GM11168 (cell line): ENCODE data around the gene MECR.

ENCODE experiments used
- in situ Hi-C: fragments of 300-500 bp; cut with MboI; formaldehyde crosslinking; loops from one replicate; pipeline ENCODE4 v1.12.0; 2022; ENCODE audit warnings: low sequenced_read_pairs; ENCODE audit not compliant: unreplicated experiment

The MECR gene

DNA sequence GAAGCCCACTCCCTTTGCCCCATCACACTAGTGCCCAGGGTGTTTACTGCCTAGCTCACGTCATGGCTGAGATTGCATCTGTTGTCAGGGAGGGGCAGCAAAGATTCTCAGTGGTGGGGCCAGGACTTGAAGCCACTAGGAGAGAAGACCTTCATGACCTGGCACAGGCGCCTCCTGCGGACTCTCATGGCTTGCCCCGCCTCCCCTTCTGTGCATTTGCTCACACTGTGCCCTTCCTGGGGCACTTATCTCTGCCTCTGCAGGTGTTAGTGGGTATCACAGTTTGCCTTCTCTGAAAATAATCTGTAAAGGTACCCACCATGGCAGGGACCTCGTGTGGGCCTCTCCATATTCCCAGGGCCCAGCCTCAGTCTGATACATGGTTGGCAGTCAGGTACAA is 25.7 kb upstream of the MECR start:
- in situ Hi-C loops: no loop called here

DNA sequence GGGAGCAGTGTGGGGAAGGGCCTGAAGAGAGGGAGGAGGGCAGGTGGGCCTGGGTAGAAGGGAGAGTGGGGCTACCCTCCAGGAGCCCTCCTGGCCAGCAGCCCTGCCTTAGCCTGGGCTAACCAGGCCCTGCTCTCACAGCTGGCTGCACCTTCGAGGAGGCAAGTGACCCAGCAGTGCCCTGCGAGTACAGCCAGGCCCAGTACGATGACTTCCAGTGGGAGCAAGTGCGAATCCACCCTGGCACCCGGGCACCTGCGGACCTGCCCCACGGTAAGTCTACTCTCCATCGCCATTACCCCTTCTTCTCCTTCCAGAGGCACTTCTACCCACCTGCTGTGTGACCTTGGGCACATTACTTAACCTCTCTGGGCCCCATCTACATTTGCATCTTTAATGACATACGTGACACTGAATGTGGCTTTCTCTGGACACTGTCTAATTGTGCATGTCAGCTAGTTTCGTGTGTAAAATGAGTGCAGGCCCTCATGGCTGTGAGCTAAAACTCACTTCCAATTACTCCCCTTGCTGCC is 24.5 kb upstream of the MECR start:
- in situ Hi-C loops: no loop called here

DNA sequence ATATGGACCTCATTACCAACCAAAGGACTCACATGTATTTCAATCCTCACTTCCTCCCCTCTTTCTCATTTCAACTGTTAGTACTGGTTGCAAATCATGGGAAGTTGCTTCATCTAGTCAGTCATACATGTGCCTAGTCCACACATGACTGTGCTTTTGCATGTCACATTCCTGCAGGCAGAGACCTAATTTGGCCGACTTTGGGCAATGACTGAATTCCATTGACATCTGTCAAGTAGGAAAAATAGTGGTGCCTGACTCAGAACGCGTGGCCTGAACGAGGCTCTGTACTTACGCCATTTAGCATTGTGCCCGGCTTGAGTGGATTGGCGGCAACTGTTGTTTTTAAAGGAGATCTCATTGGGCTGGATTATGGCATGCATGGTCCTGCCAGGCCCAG is 23.6 kb upstream of the MECR start:
- in situ Hi-C loops: no loop called here

DNA sequence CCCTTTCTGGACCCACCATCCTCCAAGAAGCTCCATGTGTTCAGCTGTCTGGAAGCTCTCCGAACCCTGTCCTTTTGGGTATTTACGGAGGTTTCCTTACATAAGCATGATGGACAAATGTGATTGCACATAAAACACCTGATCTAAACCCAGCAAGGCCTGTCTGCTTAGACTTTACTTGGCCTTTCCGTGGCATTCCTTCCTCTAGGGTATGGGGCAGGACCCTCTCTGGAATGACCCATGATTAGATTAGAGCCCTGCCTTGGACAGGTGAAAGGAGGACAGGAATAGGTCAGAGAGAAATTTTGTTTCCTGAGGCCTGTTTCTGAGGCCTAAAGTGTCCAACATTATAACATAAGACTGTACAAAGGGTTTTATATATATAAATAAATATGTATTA is 22.4 kb upstream of the MECR start:
- in situ Hi-C loops: no loop called here

DNA sequence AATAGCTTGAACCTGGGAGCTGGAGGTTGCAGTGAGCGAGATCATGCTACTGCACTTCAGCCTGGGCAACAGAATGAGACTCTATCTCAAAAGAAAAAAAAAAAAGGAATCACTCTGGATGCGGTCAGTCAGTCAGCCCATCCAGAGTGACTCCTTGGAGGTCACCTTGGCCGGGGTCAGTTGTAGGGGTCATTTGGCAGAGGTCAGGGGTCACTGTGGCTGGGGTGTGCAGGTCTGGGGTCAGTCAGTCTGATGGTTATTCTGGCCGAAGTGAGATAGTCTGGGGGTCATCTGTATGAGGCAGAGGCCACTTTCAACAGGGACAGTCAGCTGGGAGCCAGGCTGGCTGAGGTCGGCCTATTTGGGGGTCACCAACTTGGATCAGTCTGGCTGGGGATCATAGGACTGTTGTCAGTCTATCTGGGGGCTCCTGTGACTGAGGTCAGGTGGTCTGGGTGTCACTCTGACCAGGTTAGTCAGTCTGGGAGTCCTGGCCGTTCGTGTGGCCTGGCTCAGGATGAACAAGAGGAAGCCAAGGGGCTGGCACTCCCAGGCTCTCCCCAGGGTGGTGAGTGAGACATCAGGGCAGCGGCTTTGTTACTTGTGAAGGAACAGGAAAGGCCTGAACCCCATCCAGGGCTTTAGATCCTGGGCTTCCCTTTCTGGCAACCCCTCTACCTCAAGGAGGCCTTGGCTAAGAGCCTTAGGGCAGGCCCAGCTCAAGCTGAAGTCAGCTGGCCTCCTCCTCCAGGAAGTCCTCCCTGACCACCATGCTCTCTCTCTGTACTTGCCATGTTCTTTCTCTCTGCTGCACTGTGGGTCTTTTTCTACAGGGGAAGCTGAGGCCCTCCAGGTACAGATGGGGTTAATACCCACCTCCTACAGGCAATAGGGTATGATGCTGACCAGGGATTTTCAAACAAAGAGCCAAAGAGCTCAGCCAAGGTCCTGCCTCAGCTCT is 20.7 kb upstream of the MECR start:
- in situ Hi-C loops: no loop called here

DNA sequence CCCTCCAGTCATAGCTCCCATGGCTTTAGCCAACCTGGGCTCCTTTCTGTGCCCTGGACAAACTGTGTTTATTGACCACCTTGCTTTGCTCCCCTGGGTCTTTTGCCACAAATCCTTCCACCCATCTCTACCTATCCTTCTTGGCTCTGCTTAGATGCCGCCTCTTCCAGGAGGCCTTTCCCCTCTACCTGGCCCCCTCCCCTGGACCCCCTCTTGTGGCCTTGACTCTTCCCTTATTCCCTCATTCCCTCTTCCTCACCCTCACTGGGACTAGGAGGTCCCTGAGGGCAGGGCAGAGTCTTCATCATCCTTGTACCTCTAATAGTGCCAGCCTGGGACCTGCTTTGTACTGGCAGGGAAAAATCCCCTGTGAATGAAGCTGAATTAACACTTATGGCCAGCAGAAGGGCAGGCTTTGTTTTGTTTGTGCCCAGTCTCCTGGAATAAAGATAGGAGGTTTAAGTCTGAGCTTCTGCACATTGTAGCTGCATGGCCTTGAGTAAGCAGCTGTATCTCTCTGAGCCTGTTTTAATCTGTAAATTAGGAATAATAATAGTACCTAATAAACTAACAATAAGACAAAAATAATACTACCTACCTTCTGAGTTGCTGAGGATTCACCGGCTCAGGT is 19.3 kb upstream of the MECR start:
- in situ Hi-C loops: no loop called here

DNA sequence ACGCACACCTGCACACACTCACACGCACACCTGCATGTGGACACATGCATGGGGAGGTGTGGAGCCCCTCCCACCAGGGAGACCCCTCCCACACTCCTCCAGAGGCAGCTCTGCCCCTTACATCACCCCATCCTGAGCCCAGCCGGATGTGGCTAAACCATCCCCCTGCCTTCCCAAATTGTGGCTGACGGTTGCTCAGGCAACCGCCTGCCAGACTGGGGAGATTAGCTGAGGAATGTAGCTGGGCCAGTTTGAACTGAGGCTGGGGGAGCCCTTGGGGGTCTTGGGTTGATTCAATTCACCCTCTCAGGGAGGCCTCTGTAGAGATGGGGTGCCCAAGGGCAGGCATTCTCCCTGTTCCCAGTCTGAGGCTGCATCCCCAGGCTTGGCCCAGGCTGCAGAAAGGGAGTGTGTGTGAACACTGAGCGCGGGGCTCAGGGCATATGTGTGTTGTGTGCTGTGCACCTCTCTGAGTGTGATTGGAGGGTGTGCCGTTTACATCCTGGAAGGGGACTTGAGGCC is 18.5 kb upstream of the MECR start:
- in situ Hi-C loops: no loop called here

DNA sequence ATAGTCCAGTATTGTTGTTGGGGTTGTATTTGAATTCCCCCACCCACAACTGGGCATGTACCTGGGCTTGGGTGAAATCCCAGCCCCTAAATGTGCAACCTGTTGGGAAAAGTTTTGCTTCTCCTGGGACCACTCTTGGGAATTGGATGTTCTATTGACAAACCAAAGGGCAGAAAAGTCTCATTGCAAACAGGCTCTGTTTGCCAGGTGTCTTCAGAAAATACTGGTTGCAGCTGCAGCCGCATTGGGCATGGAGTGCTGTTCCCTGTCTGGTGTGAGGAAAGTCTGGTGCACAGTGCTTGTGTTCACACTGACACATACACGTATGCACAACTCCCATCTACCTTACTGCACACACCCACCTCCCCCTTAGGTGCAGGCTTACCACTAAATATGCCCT is 17.7 kb upstream of the MECR start:
- in situ Hi-C loops: no loop called here

DNA sequence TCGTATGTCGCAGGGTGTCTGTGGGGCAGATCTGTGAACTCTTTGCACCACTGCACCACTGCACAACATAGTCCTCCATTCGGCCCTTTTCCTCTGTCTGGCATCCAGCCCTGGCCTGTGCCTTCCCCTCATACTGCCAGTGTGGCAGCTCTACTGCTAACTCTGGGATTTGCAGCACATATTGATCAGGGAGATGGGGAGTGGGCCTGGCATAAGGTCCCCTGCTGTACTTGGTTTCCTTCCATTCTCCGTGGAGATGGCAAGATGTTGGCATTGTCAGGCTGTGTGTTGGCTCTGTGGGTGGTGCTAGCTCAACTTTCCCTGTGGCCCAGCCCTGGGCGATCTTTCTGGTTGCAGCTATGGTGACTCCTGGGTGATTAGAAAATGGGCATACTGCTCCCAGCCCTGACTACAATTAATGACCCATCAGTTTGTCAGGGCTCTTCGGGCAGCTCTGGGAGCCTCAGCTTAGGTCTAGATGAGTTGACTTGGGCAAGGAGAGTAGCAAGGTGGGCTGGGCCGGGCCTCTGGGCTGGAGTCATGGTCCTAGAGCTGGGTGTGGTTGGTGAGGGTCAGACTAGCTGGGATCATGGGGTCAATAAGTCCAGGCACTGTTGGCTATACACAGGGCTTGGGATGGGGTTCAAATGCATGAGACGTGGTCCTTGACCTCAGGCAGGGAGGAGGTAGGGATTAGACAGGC is 17.0 kb upstream of the MECR start:
- in situ Hi-C loops: no loop called here

DNA sequence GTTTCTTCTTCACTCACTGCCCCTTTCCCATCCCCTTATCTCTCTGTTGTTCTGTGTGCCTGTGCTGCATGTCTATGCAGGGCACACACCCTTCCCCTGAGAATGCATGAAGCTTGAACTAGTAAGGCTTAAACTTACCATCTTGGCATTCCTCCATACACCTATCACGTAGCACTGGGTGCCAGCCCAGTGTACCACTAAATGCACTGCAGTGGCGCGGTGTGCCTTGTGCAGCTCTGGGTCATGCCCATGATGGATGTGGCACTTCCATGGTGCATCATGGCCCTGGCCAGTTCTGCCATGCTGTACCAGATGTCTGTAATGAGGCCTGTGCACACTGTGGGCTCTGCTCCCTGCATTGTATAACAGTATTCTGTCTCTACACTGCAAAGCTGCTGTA is 16.3 kb upstream of the MECR start:
- in situ Hi-C loops: no loop called here

DNA sequence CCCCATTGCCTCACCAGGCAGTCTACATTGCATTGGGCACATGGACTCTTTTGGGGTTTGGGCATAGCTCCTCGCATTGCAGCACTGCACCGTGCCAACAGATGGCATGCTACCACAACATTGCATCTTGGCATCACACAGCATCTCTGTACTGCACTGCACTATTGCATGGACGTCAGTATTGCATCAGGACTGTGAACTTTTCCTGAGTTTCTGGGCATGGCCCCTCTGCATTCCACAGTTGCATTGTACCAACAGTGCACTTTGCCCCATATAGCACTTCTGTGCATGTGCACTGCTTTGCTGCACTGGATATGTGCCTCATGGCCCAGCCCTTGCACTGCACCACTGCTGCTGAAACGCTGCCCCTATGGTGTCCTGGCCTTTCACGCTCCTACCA is 15.1 kb upstream of the MECR start:
- in situ Hi-C loops: no loop called here

DNA sequence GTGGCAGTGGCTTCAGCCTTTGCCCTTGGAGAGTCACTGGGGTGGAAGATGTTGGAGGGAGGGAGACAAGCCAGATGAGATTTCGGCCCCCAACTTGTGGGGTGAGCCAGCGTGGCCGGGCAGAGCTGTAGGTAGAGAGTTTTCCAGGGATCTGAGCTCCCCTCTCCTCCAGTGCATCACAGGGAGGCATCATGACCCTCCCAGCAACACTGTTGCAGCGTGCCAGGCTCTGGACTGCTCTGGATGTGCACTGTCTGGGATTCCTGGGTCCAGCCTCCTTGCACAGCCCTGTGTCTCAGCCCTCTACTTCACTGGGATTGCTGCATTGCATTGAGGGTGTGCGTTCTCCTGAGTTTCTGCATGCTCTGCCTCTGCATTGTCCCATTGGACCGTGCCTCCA is 14.5 kb upstream of the MECR start:
- in situ Hi-C loops: no loop called here

DNA sequence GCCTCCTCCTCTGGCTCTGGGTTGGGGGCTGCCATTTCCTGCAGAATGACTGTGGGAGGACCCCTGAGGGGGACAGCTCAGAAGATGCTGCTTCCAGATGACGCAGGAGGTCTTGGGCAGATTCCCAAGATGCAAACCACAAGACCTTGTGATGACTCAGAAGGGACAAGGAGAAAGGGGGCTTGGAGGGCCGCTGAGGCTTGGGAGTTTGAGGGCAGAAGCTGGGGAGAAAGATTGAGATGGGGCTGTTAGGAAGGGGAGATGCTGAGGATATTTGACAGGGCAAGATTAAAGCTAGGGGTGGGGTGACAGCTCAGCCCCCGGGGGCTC is 13.1 kb upstream of the MECR start:
- in situ Hi-C loops: no loop called here

DNA sequence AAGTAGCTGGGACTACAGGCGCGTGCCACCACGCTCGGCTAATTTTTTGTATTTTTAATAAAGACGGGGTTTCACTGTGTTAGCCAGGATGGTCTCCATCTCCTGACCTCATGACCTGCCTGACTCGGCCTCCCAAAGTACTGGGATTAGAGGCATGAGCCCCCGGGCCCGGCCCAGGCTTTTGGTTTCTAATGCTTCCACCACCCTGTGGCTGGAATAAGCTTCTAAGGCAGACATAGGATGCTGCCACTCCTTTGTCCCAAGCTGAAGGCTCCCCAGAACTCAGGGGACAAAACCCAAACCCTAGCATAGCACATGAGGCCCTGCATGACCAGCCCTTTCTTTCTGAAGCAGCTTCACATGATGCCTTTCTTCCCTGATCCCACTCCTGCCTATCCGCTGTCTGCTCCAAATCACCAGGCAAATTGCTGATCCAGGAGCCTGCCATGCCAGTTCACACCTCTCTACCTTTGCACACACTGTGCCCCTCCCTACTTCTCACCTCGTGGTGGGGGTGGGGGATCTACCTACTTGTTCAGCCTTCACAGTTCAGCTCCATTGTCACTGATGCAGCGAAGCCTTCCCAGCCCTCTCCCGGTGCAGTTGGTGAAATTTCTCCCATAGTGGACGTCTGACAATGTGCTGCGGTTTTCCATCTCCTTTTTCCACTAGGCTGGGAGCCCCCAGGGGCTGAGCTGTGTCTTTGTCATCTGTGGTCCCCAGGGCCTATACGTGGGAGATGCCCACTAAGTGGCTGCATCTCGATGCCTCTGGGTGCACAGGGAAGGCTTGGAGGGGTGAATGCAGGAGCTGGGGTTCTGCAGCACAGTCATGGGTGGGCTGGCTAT is 12.5 kb upstream of the MECR start:
- in situ Hi-C loops: no loop called here

DNA sequence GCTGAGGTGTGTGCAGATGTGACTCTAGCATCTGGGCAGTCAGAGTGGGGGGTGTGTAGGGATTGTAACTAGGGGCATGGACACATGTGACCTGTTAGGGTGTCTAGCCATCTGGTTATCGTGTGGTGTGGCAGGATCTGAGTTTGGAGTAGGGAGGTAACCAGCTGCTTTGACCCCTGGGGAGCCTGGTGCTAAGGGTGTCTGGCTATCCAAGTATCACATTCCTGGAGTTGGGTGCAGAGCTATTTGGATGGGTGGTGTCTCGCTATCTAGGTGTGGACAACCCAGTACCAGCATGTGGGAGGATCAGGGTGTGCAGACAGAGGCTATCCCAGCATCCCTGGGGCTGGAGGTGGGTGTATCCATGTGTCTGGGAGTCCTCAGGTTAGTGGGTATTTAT is 10.3 kb upstream of the MECR start:
- in situ Hi-C loops: no loop called here

DNA sequence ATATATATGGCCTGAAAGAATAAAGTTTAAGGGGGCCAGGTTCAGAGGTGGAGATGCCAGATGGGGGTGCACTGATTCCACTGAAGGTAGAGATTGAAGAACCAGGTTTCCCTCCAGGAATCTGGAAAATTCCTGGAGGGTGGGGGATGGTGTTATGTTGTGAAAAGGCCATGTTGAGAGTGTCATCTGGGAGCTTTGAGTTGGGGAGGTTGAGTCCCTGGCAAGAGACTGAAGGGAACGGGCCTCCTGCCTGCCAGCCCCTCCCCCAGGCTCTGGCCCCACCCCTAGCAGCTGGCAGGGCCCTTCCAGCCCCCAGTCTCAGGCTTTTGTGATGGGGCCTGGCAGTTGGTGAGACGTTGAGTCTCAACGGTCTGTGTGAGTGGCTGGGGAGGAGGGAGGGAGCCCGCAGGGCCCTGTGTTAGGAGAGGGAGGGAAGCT is 9.7 kb upstream of the MECR start:
- in situ Hi-C loops: no loop called here

DNA sequence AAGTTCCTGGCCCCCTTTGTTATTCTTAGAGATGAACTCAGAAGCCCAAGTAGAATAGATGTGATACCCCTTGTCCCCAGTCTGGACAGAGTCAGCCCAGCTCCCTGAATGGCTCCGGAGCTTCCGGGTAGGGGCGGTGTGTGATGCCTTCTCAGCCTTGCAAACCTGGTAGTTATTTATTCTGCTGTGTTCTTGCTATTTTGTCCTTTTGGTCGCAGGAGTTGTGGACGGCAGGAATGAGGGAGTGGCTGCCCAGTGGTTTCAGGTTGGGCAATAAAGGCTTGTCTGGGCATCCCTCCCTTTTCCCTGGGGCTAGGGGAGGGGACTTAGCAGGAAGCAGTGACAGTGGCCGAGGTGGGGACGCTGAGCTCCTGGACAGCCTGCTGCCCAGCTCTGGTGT is 8.4 kb upstream of the MECR start:
- in situ Hi-C loops: no loop called here

DNA sequence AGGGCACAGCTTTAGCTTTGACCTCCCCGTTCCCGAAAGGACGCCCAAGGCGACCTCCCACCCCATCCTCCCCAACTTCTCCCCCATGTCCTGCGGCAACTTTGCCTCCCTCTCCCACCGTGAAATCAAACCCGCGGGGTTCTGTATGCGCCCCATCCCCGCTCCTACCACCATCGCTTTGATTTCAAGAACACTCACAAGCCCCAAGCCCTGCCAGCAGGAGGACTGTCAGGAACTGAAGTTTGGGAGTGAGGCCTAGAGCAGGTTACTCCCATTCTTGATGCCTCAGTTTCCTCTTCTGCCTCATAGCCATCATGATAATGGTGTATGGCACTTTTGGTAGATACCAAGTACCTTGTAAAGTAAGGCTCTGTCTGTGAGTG is 7.9 kb upstream of the MECR start:
- in situ Hi-C loops: no loop called here

DNA sequence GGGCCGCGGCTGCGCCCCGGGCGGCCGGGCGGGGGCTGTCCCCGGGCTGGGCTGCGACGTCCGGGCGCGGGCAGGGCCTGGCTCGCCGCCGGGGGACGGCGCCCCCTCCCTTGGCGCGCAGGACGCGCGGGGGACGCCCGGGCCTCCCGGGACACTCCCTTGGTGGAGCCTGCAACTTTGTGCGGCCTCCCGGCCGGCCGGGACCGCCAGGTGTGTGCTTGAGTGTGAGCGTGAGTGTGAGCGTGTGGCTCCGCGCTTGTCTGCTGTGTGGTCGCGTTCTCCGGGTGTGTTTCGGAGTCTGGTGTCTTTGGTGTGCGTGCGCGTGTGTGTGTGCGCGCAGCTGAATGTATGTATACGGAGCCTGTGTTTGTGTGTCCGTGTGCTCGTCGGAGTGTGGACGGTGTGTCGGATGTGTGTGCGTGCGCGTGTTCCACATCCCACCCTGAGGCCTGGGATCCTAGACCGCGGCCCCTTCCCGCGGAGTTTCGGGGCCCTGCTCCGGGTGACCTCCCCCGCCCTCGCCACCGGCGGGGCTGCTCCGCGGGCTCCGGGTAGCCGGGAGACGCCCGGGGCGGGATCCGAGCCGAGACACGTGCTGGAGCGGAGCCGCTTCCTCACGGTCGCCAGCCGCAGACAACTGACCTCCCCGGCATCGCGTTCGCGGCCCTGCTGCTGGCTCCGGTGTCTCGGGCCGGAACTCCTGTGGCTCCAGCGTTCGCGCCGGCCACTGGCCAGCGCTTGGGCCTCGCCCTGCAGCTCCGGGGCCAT is 7.3 kb upstream of the MECR start:
- in situ Hi-C loops: no loop called here
